Measurements from ENCODE around the gene HDAC4.
"Not testable (repeated sequence)": the region's sequence is repeated elsewhere in the genome, so short reads cannot be mapped to it uniquely, and the experiment has no call there.

HDAC4 gene

GRCh38 chr2:239400596-239401066 is at the start of gene HDAC4:
Gene HDAC4 (minus strand): TSS chr2:239401020. CDS start chr2:239352699, 48,321 bp downstream.
- DNase-seq, result no peak

GRCh38 chr2:239449468-239449867 is 48.6 kb upstream of the HDAC4 start:
- not testable (repeated sequence) for DNase-seq

DNA sequence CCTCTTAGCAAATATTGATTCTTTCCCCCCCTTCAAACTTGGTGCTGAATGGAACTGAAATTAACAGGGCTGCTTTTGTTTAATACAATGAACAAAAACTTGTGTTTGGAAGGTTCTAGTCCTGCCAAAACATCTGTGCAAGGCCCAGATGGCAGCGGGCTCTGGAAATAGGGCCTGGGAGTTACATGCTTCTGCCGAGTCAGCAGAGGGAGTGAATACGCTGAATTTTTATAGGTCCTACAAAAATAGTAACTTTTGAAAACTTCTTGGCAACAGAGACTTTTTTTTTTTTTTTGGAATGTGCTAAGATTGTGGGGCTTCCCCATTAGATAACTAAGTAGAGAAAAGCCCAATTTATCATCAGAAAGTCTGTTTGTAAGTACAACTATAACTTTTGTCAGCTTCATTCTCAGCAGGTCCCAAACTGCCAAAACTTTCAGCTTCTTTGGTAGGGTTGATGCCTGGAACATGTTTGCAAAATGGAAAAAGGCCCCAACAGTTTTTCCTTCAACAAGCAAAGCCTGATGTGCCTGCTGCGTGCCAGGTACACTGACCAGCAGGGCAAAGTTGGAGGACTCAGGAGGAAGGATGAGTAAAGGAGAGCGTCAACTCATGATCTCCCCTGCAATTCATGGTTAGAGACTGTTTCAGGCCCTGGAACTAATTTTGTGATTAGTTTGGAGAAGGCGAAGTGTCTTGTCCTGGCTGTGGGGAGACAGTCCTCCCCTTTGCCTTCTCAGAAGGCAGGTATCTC is 45.1 kb upstream of the HDAC4 start:
- no peak for DNase-seq

DNA sequence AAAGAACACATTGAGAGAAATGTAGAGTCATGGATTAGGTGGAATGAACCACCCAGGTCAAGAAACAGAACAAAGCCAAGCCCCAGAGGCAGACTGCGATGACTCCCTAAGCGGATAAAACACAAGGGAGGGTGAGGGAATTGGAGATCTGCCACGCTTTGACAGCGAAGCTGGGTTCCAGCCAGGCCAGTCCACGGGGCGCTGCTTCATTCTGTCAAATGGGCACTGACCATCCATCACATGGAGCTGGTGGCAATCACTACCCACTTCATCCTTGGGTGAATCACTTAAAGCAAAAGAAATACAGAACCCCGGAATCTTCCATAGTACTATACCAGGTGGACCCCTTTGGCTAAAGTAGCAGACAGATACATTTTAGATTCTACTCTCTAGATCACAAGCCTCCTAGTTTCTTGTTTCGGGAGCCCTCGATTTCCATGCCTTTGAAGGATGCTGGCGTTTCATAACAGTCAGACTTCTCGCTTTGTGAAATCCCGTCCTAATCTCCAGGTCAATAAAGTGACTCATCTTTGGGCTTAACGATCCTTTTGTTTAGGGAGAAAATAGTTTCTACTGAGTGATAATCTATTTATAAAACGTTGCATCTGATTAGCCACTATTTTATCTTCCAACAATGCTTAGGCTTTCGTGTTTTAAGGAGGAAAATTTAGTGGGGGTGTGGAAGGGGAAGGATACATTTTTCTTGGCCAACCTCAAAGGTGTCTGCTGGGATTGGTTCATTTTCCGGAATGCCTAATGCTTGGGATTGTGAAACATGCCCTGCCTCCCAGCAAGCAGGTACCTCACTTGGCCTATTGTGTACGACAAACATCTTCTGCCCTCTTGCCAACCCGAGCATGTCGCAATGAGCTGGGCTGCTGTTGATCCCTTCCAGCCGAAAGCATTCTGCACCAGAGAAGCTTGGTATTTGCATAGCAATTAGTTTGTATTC is 44.1 kb upstream of the HDAC4 start:
- no peak for DNase-seq

DNA sequence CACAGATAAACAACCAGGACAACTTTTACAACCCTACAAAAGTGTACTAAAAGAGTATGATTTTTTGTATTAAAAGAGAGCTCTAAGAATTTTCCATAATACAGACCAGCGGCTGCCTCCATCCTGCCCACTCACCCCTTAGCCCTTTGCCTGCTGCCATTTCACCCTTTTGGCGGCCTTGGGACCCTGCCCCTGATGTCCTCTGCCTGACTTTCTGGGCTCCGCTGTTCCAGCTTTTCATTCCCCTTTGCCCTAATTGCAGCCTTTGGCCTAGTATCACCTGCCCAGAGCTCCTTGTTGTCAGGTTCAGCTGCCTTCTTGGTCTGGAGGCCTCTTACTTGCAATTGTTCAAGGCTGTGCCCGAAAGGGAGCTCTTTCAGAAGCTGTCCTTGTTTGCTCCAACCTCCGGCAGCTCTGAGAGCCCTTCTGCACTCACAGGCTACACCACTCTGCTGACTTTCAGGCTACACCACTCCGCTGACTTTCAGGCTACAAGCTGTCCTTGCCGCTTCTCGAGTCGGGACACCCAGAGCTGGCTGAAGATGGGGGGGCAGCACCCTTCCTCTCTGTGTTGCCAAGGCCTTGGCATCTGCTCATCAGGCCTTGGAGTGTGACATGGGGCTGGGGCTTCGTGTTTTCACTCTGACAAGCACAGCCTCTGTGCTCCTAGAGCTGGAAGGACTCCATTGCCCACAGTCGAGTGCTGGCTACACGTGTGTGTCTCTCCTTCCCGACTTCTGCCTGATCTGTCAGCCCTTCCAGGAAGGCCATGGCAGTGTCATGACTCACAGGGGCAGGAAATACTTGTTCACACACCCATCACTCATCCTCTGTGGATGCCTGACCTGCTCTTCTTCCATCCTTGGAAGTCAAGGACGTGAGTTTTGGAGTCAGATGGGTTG is 43.1 kb upstream of the HDAC4 start:
- DNase-seq, result no peak

DNA sequence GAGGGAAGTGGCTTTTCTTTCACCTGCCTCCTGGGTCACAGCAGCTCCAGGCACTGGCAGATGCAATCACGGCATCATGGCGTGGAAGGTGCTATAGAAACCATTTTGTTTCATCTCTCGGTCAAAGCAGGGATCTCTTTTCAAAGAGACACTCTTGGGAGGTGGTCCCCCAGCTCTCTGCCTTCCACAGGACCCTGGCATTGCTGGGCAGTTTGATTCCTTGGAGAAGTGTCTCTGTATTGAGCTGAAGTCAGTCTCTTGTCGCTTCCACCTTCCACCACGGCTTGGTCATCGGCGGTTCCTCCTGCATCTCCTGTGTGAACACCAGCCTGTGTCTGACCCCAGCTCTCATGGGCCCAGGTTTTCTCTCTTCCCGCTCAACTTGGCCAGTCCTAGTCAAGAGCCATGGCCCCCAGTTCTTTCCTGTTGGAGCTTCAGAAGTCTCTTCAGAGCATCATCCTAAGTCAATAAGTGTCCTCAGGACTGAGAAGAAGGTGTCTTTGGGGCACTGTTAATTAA is 42.3 kb upstream of the HDAC4 start:
- no peak for DNase-seq

DNA sequence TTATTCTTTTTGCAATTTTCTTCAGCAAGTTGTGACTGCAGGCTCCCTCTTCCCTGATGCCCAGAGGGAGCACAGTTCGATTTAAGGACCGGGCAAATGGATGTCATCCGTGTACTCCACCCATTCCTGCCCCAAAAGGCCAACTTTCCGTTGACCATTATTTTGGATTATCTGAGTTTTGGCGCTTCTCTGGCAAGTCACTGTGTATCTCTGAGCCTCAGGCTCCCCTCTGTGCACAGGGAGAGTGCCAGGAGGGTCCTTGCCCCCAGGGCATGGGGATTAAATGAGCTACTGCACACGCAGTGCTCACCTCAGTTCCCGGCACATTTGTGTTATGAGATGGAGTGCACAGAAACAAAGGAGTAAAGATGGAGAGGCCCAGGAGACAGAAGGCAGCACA is 41.4 kb upstream of the HDAC4 start:
- DNase-seq, result no peak

DNA sequence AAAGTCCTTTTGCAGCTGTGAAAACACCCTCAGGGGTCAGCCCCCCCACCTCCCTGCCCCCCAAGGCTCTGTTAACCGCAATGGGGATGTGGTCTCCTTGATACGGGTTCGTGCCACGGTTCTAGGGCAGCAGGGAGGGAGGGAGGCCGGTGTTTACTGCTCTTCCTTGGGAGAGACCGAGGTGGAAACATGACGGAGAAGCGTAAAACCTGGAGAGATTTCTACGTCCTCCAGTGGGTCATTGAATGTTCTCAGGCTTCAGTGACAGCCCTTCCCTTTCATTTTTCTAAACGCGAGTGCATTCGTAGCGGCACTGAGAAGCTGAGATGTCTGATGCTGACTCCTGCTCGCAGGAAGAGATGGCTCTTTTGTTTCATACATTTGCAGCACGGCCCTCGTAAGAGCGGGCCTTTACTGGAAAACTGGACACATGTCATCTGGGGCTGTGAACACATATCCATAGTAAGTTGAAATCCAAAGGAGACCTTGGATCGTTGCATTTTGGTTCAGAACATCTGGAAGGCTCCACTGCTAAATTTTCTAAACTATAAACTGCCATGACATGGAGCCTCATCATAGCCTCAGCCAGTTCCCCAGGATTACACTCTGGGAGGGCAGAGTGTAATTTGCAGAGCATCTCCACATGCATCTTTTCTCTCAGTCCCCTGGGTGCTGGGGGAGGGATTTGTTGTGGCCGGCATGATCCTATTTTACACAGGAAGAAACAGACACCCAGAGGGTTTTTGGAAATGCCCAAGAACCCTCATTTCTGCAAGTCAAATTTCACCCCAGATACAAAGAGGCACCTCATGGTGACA is 40.6 kb upstream of the HDAC4 start:
- no peak for DNase-seq

DNA sequence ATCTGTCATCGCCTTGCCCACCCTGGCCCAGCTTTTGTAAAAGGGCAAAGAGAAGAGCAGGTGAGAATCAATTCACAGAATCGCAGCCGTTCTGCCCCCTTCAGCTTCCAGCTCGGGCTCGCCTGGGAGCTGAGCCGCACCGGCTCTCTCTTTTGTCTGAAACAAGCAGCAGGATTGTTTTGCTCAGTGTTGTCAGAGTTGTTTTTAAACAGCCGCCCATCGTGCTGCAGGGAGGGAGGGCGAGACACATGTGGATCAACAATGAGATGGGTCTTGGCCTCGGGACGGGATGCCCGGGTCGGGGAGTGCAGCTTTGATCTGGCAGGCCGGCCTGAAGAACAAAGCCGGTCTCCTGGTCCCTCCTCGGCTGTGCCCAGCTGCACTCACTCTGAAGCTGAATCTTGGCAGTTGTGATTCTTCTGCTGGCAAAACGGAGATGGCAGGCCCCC is 39.7 kb upstream of the HDAC4 start:
- no peak for DNase-seq

DNA sequence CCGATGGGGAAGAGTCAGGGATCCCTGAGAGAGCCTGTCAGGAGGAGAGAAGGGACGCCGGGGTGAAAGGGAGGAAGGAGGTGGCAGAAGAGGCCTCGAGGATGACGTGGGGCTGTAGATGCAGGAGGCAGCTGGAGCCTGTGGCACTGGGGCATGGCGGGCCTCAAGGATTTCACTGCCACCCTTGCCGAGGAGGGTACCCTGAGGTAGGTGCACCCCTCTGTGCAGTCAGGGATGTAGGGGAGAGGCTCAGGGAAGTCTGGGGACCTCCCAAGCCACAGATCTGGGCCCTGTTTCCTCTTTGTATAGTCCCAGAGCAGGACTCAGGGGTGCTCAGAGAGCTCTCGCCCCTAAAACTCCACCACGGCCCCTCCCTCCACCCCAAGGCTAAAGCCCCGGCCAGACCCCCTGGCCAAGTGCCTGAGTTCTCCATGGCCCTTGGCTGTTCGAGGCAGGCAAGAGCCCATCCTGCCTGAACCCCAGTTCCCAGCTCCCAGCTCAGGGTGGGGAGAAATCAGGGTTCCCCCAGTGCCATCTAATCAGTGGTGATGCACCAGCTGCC is 39.0 kb upstream of the HDAC4 start:
- no peak for DNase-seq

DNA sequence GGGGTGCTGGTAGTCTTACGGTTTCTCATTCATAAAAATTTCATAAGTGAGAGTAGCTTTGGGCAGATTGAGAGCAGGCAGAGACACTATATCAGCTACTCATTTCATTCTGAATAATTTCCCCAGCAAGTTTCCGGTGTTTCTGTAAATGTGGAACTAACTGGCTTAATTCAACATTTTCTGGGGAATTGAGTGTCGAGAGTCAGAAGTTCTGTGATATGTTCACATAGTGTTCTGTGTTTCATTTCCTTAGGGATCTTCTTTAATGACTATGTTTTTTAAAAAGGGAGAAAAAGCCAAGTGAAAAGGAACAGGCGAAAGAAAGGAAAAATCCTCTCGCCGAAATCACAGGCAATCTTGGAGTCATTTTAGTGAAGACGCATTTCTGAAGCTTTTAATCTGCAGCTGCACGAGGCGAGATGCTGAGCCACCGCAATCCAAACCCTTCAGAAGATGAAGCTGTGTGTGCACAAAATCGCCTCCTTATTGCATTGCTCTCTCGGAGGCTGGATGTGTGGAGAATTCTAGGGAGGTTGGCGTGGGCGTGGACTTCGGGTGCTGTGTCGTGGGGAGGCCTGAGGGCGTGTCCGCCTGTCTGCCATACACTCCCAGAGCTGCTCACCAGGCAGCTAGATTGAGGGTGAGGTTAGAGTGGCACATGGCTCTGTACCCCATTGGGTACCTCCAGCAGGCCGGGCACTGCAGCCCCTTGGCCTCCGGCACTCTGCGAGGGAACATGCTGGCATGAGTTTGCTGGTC is 38.4 kb upstream of the HDAC4 start:
- peak; percentile 44 to 62 for DNase-seq

DNA sequence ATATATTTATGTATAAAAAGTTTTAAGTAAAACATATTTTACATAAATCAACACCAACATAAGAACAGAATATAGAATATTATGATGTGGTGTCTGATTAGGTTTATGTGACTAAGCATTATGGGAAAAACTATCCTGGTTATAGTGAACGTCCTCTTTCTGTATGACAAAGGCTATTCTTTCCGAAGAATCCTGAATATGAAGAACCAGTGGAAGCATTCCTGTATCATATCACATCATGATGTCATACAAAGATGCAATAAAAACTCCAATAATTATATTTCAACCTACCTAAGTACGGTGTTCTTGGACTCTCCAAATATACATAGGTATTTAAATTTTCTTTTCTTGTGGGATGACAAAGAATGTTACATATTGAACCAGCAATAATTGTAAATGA is 37.5 kb upstream of the HDAC4 start:
- no peak for DNase-seq

DNA sequence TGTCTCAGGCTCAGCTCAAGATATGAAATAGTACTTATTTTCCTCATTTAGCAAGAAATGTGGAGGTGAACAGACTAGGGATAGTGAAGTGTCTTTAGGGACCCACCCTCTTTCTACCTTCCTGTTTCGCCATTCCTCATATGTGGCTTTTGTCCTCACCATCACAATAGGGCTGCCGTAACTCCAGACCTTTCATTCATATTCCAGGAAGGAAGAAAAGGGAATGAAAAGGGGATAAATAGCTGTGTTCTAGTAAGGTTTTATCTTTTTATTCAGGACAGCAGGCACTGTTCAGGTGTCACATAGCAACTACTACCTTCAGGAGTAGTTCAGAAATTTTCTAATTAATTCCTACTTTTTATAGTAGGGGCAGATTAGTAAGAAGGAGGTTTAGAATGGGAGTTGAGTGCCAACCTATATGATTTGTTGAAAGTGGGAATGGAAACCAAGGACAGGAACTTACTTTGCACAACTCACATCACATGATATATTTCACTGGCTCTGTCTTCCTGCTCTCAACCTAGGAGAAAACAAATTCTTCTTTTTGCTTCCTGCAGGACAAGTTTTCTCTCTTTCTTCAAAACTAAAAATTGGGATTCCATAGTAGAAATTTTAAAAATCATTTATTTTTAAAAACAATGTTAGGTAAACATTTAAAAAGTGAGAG is 36.0 kb upstream of the HDAC4 start:
- DNase-seq, result peak; percentile 43 to 52

GRCh38 chr2:239436076-239436475 is 35.3 kb upstream of the HDAC4 start:
- no peak for DNase-seq

DNA sequence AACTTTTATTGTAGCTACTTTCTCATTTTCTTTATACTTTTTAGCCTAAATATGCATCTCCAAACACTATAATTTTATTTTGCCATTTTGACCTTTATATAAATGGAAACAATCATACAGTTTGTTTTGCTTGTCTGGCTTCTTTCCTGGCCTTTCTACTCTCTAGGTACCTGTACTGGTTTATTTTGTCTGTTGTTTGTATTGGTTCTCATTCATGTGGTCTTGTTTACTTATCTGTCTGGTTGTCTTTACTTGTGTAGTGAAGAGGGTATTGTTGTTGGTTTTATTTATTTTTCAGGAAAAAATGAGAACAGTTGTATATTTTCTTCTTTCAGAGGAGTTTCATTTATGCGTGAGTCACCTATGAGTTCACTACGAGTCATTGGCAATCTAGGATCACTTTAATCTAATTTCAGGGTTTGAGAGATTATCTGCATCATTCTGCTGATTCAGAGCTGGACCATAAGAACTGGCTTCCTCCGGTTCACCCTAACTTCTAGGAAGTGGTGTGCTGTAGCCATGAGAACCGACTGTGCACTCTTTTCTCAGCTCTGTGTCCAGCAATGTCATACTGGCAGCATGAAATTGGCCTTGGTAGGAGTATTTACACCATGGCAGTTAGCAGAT is 33.1 kb upstream of the HDAC4 start:
- peak in 1 of 2 donors; percentile 7 for DNase-seq

GRCh38 chr2:239432174-239432573 is 31.4 kb upstream of the HDAC4 start:
- DNase-seq, result no peak

- DNase-seq, result no peak
Observed at GRCh38 chr2:239431536-239431935, 30.7 kb upstream of the HDAC4 start.

DNA sequence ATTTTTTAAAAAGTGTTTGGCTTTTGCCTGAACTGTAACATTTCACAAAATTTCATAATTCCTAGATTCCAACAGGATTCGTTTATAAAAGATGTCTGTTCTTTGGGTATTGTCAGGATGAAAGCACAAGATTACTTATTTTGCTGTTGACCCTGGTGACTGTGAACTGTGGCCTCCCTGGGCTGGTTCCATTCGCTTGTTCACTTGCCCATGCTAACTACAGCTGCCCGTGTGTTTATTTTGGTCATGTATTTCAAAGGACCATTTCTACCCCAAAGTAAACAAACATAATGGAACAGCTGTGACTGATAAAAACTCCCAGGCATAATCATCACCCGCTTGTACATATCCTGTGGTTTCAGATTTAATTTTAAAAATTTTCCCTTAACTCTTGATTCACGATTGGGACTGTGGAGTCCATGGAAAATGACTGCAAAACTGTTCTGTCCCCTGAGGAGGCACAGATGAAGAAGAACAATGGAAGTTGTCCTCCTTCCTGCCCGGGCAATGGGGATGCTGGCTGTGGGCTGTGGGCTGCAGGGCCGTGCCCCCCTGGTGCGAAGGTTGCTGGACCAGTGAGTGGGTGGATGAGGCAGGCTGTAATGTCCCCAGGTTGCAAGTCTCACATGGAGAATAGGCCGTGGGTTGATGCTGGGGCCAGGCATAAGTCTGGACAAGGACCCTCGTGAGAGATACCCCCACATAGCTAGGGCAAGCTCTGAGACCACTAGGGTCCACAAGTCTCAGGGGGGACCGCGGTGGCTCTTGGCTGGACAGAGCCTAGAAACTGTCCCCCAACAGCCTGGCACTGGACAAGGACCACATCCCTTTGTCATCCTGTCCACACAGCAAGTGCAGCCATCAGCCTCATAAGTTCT is 28.9 kb upstream of the HDAC4 start:
- DNase-seq, result no peak
